Parietal lobe (tissue), 2 donors: ENCODE measurements around the gene TAF11L3. TPM values are rescaled to one million over a fixed set of nuclear protein-coding genes. Genes with fewer than 3 reads are reported as not detected.

Source experiments
- small RNA-seq: library from RNA; depleted of rRNA; stranded (forward); fragments of <200 nt; gene quantifications from one replicate; pipeline ENCODE3, GENCODE V24; 2014; ENCODE audit warnings: low replicate concordance
- total RNA-seq: library from RNA; depleted of rRNA; stranded (reverse); fragments of >200 nt; gene quantifications from one replicate; pipeline ENCODE4 v1.2.3, GENCODE V29; 2014

TAF11L3 gene
- not detected for total RNA-seq

DNA sequence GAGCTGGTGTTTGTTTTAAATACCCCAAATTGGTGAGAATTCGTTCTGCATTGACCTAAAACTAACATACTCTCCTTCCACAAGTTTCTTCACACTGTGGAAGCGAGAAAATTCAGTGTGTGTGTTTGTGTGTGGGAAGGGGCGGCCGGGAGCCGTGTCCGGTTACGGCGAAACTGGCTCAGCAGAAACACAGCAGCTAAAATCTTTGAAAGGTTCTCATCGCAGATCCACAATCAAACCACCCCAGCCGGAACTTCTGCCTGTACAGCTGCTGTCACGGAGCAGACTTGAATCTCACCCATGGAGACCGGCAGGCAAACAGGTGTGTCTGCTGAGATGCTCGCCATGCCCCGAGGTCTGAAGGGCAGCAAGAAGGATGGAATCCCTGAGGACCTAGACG, at the start of gene TAF11L3:
TSS of gene TAF11L3 (plus strand) at position 301 of the 400 bp plus-strand sequence.

DNA sequence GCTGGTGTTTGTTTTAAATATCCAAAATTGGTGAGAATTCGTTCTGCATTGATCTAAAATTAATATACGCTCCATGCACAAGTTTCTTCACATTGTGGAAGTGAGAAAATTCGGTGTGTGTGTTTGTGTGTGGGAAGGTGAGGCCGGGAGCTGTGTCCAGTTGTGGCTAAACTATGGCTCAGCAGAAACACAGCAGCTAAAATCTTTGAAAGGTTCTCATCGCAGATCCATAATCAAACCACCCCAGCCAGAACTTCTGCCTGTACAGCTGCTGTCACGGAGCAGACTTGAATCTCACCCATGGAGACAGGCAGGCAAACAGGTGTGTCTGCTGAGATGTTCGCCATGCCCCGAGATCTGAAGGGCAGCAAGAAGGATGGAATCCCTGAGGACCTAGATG, 20.2 kb upstream of the TAF11L3 start, which contains the start of gene TAF11L2:
TSS of gene TAF11L2 (plus strand) at position 301 of the 400 bp plus-strand sequence.

DNA sequence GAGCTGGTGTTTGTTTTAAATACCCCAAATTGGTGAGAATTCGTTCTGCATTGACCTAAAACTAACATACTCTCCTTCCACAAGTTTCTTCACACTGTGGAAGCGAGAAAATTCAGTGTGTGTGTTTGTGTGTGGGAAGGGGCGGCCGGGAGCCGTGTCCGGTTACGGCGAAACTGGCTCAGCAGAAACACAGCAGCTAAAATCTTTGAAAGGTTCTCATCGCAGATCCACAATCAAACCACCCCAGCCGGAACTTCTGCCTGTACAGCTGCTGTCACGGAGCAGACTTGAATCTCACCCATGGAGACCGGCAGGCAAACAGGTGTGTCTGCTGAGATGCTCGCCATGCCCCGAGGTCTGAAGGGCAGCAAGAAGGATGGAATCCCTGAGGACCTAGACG, 3.3 kb downstream of the TAF11L3 start, which contains the start of gene TAF11L4:
TSS of gene TAF11L4 (plus strand) at position 301 of the 400 bp plus-strand sequence.

DNA sequence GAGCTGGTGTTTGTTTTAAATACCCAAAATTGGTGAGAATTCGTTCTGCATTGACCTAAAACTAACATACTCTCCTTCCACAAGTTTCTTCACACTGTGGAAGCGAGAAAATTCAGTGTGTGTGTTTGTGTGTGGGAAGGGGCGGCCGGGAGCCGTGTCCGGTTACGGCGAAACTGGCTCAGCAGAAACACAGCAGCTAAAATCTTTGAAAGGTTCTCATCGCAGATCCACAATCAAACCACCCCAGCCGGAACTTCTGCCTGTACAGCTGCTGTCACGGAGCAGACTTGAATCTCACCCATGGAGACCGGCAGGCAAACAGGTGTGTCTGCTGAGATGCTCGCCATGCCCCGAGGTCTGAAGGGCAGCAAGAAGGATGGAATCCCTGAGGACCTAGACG, 6.8 kb downstream of the TAF11L3 start, which contains the start of gene TAF11L5:
TSS of gene TAF11L5 (plus strand) at position 301 of the 400 bp plus-strand sequence.

DNA sequence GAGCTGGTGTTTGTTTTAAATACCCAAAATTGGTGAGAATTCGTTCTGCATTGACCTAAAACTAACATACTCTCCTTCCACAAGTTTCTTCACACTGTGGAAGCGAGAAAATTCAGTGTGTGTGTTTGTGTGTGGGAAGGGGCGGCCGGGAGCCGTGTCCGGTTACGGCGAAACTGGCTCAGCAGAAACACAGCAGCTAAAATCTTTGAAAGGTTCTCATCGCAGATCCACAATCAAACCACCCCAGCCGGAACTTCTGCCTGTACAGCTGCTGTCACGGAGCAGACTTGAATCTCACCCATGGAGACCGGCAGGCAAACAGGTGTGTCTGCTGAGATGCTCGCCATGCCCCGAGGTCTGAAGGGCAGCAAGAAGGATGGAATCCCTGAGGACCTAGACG, 10.2 kb downstream of the TAF11L3 start, which contains the start of gene TAF11L6:
TSS of gene TAF11L6 (plus strand) at position 301 of the 400 bp plus-strand sequence.

Small RNA genes lying within 50 kb of the gene (small RNA-seq; reads per million reads assigned to genes)
- gene AC106774.3: not detected

Other genes starting within 250 kb of the TAF11L3 start
- not detected for gene TAF11L2, start 20.1 kb upstream of the TAF11L3 start, total RNA-seq
- not detected for gene TAF11L4, start 3.4 kb downstream of the TAF11L3 start, total RNA-seq
- gene TAF11L5, start 6.9 kb downstream of the TAF11L3 start, total RNA-seq: not detected
- gene TAF11L6, start 10.3 kb downstream of the TAF11L3 start, total RNA-seq: not detected
- not detected for gene TAF11L7, start 67.4 kb downstream of the TAF11L3 start, total RNA-seq
- not detected for gene TAF11L8, start 72.6 kb downstream of the TAF11L3 start, total RNA-seq
- gene TAF11L9, start 76.0 kb downstream of the TAF11L3 start, total RNA-seq: not detected
- not detected for gene TAF11L10, start 79.5 kb downstream of the TAF11L3 start, total RNA-seq
- not detected for gene TAF11L11, start 85.8 kb downstream of the TAF11L3 start, total RNA-seq
- gene TAF11L12, start 92.0 kb downstream of the TAF11L3 start, total RNA-seq: not detected
- gene TAF11L13, start 113.7 kb downstream of the TAF11L3 start, total RNA-seq: not detected
- not detected for gene TAF11L14, start 116.1 kb downstream of the TAF11L3 start, total RNA-seq